Measurements from ENCODE around the gene UFC1. TPM values are rescaled to one million over a fixed set of nuclear protein-coding genes. Genes with fewer than 3 reads are reported as not detected.

The UFC1 gene
- total RNA-seq (2014; rRNA removed; shearing (Covaris generic)), result 41.4 and 57.5 TPM in 2 replicates
- polyA plus RNA-seq (2016; fragmentation: Nextera tagmentation; extraction: Ambion mirVana), result 74.5 and 77.0 TPM in 2 replicates
- long read RNA-seq, transcript UFC1-201 (6 exons, 1,114 nt), result major isoform, 54 of 60 reads
- long read RNA-seq, partial matches to known transcripts, result 2 of 60 reads
- long read RNA-seq, other reads (novel, unspliced or antisense), result 1 of 60 reads

DNA sequence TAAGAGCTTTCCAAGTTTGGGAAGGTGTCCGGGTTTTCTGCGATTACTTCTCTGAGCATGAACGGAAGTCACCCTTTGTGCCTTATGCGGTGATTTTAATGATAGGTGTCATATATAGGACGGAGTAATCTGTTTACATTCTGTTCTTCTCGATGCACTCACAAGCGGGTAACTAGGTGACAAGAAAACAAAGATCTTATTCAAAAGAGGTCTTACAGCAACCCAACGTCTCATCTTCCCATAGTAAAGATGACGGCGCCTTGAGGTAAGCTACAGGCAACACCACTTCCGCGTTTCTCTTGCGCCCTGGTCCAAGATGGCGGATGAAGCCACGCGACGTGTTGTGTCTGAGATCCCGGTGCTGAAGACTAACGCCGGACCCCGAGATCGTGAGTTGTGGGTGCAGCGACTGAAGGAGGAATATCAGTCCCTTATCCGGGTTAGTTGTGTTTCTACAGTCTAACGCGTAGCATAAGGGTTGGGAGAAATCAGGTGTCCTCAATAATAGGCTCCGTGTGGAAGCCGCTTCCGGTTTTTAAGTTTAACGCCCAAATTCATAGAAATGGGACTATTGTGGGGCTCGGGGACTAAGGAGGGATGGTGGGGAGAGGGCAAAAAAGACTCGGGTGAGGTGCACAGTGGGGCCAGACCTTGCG lies at the start of gene UFC1:
UFC1 (plus strand) TSS at position 297 of the 656 bp plus-strand sequence; CDS start at position 317, 20 bp downstream.
- Histone ChIP-seq H3F3A (replicated peaks; ENCODE audit: low read depth) (peaks cover 14% of the 10 kb centered on the region; the same call in 1 of the 2 replicates), H3K4me1 (ENCODE audit: insufficient read depth) (peaks cover 10% of the 10 kb centered on the region), H3K9me2 (ENCODE audit: insufficient read depth) (no peaks in the 10 kb centered on the region), H4K20me1 (replicated peaks; ENCODE audit: insufficient read depth) (no peaks in the 10 kb centered on the region), H2AFZ (peak within 1 kb of the TSS; percentile 96), H3K36me3 (ENCODE audit: insufficient read depth) (no peaks in the 10 kb centered on the region; the same call in 1 of the 2 replicates), H3K4me2 (peak within 1 kb of the TSS; percentile 76), H3K27ac (ENCODE audit: low read depth) (peak within 1 kb of the TSS; percentile 97), H3K27me3 (ENCODE audit: insufficient read depth) (no peaks in the 10 kb centered on the region), H3K4me3 (peak within 1 kb of the TSS; percentile 60), H3K79me2 (replicated peaks; ENCODE audit: insufficient read depth) (0 out of 2 replicates have a peak, but pooled peaks cover 9% of the 10 kb centered on the region)
- H3K36me3 Mint-ChIP-seq (ENCODE audit: low read depth), result peaks cover 18% of the 10 kb centered on the region
- H3K9me3 Mint-ChIP-seq, result no peaks in the 10 kb centered on the region
- peaks cover 12% of the 10 kb centered on the region; the same call in 2 of the 3 replicates for H3K4me1 Mint-ChIP-seq
- H3K4me3 Mint-ChIP-seq, result peak within 1 kb of the TSS; percentile 97
- DNase-seq (ENCODE audit: low spot score) (peak; percentile 94), ATAC-seq (peak; percentile 96)
- TF ChIP-seq, protein P1, sequence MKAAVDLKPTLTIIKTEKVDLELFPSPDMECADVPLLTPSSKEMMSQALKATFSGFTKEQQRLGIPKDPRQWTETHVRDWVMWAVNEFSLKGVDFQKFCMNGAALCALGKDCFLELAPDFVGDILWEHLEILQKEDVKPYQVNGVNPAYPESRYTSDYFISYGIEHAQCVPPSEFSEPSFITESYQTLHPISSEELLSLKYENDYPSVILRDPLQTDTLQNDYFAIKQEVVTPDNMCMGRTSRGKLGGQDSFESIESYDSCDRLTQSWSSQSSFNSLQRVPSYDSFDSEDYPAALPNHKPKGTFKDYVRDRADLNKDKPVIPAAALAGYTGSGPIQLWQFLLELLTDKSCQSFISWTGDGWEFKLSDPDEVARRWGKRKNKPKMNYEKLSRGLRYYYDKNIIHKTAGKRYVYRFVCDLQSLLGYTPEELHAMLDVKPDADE (IDR thresholded peaks at IDR 0.05), result peak; percentile 62
- no peak for TF ChIP-seq NANOG (IDR thresholded peaks at IDR 0.05; ENCODE audit: borderline replicate concordance)
- TF ChIP-seq CREB1 (CRISPR knock-in tag; IDR thresholded peaks at IDR 0.05; ENCODE audit: low read depth), result peak; percentile 54; the same call in 1 of the 2 replicates
- TF ChIP-seq EZH2phosphoT487 (IDR thresholded peaks at IDR 0.05; ENCODE audit: unreplicated experiment), result no peak
- TF ChIP-seq, protein P2, sequence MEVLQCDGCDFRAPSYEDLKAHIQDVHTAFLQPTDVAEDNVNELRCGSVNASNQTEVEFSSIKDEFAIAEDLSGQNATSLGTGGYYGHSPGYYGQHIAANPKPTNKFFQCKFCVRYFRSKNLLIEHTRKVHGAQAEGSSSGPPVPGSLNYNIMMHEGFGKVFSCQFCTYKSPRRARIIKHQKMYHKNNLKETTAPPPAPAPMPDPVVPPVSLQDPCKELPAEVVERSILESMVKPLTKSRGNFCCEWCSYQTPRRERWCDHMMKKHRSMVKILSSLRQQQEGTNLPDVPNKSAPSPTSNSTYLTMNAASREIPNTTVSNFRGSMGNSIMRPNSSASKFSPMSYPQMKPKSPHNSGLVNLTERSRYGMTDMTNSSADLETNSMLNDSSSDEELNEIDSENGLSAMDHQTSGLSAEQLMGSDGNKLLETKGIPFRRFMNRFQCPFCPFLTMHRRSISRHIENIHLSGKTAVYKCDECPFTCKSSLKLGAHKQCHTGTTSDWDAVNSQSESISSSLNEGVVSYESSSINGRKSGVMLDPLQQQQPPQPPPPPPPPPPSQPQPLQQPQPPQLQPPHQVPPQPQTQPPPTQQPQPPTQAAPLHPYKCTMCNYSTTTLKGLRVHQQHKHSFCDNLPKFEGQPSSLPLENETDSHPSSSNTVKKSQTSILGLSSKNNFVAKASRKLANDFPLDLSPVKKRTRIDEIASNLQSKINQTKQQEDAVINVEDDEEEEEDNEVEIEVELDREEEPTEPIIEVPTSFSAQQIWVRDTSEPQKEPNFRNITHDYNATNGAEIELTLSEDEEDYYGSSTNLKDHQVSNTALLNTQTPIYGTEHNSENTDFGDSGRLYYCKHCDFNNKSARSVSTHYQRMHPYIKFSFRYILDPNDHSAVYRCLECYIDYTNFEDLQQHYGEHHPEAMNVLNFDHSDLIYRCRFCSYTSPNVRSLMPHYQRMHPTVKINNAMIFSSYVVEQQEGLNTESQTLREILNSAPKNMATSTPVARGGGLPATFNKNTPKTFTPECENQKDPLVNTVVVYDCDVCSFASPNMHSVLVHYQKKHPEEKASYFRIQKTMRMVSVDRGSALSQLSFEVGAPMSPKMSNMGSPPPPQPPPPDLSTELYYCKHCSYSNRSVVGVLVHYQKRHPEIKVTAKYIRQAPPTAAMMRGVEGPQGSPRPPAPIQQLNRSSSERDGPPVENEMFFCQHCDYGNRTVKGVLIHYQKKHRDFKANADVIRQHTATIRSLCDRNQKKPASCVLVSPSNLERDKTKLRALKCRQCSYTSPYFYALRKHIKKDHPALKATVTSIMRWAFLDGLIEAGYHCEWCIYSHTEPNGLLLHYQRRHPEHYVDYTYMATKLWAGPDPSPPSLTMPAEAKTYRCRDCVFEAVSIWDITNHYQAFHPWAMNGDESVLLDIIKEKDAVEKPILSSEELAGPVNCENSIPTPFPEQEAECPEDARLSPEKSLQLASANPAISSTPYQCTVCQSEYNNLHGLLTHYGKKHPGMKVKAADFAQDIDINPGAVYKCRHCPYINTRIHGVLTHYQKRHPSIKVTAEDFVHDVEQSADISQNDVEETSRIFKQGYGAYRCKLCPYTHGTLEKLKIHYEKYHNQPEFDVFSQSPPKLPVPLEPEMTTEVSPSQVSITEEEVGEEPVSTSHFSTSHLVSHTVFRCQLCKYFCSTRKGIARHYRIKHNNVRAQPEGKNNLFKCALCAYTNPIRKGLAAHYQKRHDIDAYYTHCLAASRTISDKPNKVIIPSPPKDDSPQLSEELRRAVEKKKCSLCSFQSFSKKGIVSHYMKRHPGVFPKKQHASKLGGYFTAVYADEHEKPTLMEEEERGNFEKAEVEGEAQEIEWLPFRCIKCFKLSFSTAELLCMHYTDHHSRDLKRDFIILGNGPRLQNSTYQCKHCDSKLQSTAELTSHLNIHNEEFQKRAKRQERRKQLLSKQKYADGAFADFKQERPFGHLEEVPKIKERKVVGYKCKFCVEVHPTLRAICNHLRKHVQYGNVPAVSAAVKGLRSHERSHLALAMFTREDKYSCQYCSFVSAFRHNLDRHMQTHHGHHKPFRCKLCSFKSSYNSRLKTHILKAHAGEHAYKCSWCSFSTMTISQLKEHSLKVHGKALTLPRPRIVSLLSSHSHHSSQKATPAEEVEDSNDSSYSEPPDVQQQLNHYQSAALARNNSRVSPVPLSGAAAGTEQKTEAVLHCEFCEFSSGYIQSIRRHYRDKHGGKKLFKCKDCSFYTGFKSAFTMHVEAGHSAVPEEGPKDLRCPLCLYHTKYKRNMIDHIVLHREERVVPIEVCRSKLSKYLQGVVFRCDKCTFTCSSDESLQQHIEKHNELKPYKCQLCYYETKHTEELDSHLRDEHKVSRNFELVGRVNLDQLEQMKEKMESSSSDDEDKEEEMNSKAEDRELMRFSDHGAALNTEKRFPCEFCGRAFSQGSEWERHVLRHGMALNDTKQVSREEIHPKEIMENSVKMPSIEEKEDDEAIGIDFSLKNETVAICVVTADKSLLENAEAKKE (CRISPR knock-in tag; IDR thresholded peaks at IDR 0.05), result no peak
- TF ChIP-seq JUNB (IDR thresholded peaks at IDR 0.05; ENCODE audit: unreplicated experiment), result no peak
- TF ChIP-seq EZH2 (IDR thresholded peaks at IDR 0.05; ENCODE audit: low read depth, unreplicated experiment), result no peak
- no peak for TF ChIP-seq ZNF331 (CRISPR knock-in tag; IDR thresholded peaks at IDR 0.05; ENCODE audit: low read depth)
- TF ChIP-seq POLR2AphosphoS5 (IDR thresholded peaks at IDR 0.05; ENCODE audit: low read depth), result peak; percentile 69
- TF ChIP-seq, protein P3, sequence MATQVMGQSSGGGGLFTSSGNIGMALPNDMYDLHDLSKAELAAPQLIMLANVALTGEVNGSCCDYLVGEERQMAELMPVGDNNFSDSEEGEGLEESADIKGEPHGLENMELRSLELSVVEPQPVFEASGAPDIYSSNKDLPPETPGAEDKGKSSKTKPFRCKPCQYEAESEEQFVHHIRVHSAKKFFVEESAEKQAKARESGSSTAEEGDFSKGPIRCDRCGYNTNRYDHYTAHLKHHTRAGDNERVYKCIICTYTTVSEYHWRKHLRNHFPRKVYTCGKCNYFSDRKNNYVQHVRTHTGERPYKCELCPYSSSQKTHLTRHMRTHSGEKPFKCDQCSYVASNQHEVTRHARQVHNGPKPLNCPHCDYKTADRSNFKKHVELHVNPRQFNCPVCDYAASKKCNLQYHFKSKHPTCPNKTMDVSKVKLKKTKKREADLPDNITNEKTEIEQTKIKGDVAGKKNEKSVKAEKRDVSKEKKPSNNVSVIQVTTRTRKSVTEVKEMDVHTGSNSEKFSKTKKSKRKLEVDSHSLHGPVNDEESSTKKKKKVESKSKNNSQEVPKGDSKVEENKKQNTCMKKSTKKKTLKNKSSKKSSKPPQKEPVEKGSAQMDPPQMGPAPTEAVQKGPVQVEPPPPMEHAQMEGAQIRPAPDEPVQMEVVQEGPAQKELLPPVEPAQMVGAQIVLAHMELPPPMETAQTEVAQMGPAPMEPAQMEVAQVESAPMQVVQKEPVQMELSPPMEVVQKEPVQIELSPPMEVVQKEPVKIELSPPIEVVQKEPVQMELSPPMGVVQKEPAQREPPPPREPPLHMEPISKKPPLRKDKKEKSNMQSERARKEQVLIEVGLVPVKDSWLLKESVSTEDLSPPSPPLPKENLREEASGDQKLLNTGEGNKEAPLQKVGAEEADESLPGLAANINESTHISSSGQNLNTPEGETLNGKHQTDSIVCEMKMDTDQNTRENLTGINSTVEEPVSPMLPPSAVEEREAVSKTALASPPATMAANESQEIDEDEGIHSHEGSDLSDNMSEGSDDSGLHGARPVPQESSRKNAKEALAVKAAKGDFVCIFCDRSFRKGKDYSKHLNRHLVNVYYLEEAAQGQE (IDR thresholded peaks at IDR 0.05; ENCODE audit: unreplicated experiment), result no peak
- TF ChIP-seq, protein P4, sequence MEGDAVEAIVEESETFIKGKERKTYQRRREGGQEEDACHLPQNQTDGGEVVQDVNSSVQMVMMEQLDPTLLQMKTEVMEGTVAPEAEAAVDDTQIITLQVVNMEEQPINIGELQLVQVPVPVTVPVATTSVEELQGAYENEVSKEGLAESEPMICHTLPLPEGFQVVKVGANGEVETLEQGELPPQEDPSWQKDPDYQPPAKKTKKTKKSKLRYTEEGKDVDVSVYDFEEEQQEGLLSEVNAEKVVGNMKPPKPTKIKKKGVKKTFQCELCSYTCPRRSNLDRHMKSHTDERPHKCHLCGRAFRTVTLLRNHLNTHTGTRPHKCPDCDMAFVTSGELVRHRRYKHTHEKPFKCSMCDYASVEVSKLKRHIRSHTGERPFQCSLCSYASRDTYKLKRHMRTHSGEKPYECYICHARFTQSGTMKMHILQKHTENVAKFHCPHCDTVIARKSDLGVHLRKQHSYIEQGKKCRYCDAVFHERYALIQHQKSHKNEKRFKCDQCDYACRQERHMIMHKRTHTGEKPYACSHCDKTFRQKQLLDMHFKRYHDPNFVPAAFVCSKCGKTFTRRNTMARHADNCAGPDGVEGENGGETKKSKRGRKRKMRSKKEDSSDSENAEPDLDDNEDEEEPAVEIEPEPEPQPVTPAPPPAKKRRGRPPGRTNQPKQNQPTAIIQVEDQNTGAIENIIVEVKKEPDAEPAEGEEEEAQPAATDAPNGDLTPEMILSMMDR (conservative IDR thresholded peaks at IDR 0.05; ENCODE audit: low read depth in 2 of 2), result no peak
- no peak for TF ChIP-seq STAT1 (IDR thresholded peaks at IDR 0.05; ENCODE audit: unreplicated experiment)
- H3K27me3 Mint-ChIP-seq (ENCODE audit: insufficient read depth, low read depth, poor library complexity), result peaks cover 4% of the 10 kb centered on the region
- peak within 1 kb of the TSS; percentile 100 for H3K27ac Mint-ChIP-seq
